Upper lobe of left lung (tissue), 4 donors: ENCODE results near the gene PDE6H.

Experiments used
- EP300 ChIP-seq, 4 donors: sonication (generic); formaldehyde crosslinking; IDR thresholded peaks; one replicate each; pipeline ENCODE4 v1.5.1; 2017; ENCODE audit warnings: antibody characterized with exemption in 4 of 4, control low read depth in 2 of 4
- POLR2AphosphoS5 ChIP-seq, 2 donors: sonication (generic); formaldehyde crosslinking; IDR thresholded peaks; one replicate each; pipeline ENCODE4 v1.5.1; 2017; ENCODE audit warnings: antibody characterized with exemption in 2 of 2
- TF ChIP-seq, protein P1 (sequence below), 6 experiments: fragments of 450-650 bp in 4 of 6; fragments of 200-600 bp in 2 of 6; sonication (generic) in 2 of 6; IDR thresholded peaks; one replicate each; pipeline ENCODE4 v1.5.1; 2016 to 2019; ENCODE audit warnings: antibody characterized with exemption in 6 of 6

DNA sequence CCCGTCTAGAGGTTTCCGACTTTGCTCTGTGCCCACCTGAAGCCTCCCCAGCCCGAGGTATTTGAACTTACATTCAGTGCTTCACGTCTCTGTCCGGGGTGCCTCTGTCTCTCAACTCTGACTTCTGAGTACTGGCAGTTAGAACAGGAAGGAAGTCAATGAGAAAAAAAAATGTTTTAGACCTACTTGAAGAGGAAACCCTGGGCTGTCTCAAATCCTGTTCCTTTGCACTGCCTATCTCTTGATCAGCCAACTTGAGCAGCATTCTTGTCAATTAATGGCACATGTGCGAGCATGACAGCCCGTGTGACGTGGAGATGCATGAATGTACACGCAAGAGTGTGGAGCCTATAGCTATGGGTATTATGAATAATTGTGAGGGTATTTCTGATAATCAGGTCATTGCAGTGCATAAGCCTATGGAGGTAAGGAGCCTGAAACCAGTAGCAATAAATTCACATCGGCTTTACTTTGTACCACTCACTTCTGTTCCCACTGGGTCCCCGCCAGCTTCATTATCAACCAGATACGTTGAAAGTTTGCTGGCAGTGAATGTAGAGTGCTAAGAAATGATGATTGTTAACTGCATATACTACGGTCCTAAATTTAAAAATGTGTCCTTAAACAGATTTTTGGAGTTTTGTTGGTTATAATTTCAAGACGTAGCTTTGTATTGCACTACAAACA is 11.2 kb upstream of the PDE6H start, which contains the start of gene ARHGDIB:
- TF ChIP-seq, protein P1, sequence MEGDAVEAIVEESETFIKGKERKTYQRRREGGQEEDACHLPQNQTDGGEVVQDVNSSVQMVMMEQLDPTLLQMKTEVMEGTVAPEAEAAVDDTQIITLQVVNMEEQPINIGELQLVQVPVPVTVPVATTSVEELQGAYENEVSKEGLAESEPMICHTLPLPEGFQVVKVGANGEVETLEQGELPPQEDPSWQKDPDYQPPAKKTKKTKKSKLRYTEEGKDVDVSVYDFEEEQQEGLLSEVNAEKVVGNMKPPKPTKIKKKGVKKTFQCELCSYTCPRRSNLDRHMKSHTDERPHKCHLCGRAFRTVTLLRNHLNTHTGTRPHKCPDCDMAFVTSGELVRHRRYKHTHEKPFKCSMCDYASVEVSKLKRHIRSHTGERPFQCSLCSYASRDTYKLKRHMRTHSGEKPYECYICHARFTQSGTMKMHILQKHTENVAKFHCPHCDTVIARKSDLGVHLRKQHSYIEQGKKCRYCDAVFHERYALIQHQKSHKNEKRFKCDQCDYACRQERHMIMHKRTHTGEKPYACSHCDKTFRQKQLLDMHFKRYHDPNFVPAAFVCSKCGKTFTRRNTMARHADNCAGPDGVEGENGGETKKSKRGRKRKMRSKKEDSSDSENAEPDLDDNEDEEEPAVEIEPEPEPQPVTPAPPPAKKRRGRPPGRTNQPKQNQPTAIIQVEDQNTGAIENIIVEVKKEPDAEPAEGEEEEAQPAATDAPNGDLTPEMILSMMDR (IDR thresholded peaks at IDR 0.05) = no peak
- TF ChIP-seq POLR2AphosphoS5 (IDR thresholded peaks at IDR 0.05) (peak in 1 of 2 donors; percentile 40), EP300 (IDR thresholded peaks at IDR 0.05) (no peak)
